ENCODE results near the gene AP2A2.

The AP2A2 gene

DNA sequence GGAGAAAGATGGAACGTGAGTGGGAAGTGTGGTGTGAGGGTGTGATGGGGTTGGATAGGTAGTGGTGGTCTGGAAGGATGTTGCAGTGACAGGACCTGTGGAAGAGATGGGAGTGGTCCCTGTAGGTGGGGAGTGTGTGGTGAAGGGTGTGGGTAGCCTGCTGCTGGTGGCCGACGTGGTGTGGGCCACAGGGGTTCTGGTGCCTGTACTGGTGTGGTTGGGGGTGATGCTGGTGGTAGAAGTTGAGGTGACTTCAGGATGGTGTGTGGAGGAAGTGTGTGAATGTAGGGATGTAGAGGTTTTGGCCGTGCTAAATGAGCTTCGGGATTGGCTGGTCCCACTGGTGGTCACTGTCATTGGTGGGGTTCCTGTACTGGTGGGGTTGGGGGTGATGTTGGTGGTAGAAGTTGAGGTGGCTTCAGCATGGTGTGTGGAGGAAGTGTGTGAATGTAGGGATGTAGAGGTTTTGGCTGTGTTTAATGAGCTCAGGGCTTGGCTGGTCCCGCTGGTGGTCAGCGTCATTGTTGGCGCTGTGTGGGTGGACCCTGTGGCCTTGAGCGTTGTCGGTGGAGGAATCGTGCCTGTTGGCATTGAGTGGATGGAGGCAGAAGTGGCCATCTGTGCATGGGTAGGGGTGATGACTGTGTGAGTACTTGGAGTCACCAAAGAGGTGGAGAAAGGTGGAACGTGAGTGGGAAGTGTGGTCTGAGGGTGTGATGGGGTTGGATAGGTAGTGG, 91.8 kb downstream of the AP2A2 start:
- DNase-seq = no peak

GRCh38 chr11:1018091-1018490, 92.4 kb downstream of the AP2A2 start:
- no peak for DNase-seq

- DNase-seq = no peak
Measured at GRCh38 chr11:1019321-1019910, 93.7 kb downstream of the AP2A2 start.

GRCh38 chr11:1020211-1020905, 94.7 kb downstream of the AP2A2 start:
- no peak for DNase-seq

DNA sequence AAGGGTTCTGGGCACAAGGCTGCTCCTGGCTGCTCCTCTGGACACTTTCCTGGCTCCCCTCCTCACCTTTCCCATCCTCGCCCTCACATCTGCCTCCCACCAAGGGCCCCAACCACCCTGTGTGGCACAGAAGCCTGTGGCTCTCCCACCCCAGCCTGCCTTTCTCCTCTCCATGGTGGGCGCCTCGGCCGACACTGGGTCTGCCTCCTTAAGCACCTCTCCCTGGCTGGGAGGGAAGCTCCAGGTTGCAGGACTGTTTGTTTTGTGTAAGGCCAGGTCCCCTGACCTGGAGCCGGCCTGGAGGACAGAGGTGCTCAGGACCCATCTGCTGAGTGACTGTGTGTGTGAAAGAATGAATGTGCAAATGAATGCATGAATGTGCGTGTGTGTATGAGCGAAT, 96.7 kb downstream of the AP2A2 start:
- no peak for DNase-seq

- DNase-seq = no peak
Measured at GRCh38 chr11:1022908-1023810, 97.5 kb downstream of the AP2A2 start.

GRCh38 chr11:1023811-1024596, 98.3 kb downstream of the AP2A2 start:
- DNase-seq = no peak

GRCh38 chr11:1024597-1025409, 99.1 kb downstream of the AP2A2 start:
- no peak for DNase-seq

- no peak for DNase-seq
Measured at GRCh38 chr11:1025410-1026162, 99.9 kb downstream of the AP2A2 start.

GRCh38 chr11:1026163-1026450, 100.4 kb downstream of the AP2A2 start:
- DNase-seq = no peak

- no peak for DNase-seq
Measured at GRCh38 chr11:1026641-1027482, 101.2 kb downstream of the AP2A2 start.

GRCh38 chr11:1027483-1028290, 102.0 kb downstream of the AP2A2 start:
- no peak for DNase-seq

DNA sequence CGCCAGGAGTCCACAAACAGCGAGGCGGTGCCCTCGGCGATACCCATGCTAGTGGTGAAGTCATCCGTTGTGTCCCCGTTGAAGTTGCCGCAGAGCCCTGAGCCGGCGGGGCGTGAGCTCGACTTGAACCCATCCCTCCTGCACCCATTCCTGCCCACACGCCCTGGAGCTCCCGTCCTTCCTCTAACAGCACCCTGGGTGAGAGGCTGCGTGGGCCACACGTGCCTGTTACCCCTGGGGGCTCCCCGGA, 102.5 kb downstream of the AP2A2 start:
- no peak for DNase-seq

- DNase-seq = no peak
Measured at GRCh38 chr11:1028616-1029015, 102.9 kb downstream of the AP2A2 start.

DNA sequence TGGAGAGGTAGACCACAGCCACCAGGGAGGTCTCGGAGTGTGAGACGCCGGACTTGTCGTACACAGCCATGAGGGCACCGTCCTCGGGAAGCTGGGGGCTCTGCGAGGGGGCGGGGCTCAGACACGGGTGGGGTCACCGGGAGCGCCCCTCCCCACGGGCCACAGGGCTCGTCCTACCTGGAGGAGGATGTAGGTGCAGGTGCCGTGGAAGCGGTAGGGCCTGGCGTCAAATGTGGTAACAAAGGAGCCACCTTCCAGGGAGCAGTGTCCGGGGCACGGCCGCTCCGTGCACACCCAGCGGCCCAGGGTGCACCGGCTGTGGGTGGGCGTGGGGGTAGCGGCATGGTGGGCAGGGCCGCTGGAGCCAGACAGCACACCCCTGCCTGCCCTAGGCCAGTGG, 103.4 kb downstream of the AP2A2 start:
- no peak for DNase-seq

DNA sequence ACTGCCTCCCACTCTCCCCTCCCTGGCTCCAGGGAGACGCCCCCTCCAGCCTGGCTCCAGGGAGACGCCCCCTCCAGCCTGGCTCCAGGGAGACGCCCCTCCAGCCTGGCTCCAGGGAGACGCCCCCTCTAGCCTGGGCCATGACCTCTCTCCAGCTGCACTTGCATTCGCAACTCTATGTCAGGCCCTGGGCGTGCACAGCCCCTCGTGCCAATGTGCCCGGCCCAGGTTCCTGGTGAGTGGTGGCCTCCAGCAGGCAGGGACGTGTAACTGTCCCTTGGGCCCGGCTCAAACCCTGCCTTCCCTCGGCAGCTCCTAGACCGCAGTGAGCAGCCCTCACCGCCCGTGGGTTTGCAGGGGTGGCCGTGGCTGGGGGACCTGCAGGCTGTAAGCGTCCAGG, 104.0 kb downstream of the AP2A2 start:
- DNase-seq = no peak

DNA sequence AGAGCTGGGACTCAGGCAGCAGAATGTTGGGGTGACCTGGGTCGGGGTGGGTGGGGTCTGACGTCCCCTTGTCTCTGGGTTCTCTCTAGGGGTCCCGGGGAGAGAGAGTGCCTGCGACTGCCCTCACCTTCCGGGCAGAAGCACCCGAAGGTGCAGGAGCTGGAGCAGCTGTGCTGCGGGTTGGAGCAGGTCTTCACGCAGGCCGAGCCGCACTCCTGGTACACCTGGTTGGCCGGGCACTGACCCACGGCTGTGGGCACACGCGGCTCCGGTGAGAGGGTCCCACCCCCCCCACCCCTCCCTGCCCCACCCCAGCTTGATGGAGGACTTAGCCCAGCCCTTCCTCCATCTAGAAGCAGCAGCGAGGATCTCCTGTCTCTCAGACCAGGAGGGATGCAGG, 104.4 kb downstream of the AP2A2 start:
- DNase-seq = no peak

DNA sequence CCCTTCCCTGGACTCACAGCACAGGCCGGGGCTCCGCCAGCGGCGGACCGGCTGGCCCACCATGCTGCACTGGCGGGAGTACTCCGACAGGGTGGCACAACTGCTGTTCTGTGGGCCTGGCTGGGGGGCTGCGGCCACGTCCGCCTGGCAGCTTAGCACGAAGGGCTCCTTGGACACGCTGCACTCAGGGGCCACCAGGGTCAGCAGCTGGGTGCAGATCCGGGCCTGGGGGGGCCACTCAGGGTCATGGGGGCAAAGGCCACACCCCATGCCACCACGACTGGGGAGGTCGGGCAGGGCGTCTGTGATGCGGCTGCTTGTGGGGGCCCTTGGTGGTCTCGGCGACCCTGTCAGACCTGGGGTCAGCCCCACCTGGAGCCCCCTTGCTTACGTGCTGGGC, 104.9 kb downstream of the AP2A2 start:
- no peak for DNase-seq

DNA sequence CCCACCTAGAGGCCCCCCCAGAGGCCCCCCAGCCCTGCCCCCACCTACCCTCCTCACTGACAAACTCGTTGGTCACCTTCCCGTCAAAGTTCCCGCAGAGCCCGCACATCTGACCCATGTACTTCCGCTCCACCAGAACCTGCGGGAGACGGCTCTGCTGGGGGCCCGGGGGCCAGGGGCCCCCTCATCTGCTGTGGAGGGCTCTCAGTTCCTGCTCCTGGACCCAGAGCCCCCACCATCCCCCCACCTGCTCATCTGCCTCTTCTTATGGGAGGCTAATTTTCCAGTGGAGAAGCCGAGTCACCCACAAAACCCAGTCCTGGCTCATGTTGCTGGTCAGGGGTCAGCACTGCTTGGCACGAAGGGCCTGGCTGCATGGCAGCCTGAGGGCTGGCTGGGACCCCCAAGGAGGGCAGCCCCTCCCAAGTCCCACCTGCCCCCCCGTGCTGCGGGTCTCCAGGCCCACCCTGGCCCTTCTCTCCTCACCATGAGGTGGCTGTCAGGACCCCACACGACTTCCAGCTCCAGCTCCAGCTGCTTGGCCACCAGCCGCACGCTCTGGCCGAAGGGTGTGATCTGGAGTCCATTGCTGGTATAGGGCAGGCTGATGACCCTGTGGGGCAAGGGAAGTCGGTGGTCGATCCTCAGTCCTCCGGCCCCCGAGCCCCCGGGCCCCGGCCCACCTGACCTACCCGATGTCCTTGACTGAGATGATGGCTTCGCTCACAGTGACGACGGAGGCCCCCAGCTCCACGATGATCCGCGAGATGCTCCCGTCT, 105.6 kb downstream of the AP2A2 start:
- no peak for DNase-seq
